Sigmoid colon (tissue), 7 donors: ENCODE data around the gene SLC12A3. TPM values are rescaled to one million over a fixed set of nuclear protein-coding genes. Genes with fewer than 3 reads are reported as not detected.

ENCODE experiments used
- DNase-seq: peaks from one replicate; pipeline ENCODE4 v3.0.0-alpha.2; 2019
- H3K27ac ChIP-seq, 4 donors: fragments of 200-600 bp; sonication (generic); one replicate each; pipeline ENCODE4 v1.5.1; 2016 to 2019; ENCODE audit warnings: mild to moderate bottlenecking in 1 of 4
- H3K27me3 ChIP-seq, 3 donors: fragments of 200-600 bp; sonication (generic); one replicate each; pipeline ENCODE4 v1.5.1; 2019; ENCODE audit warnings: mild to moderate bottlenecking in 1 of 3
- H3K36me3 ChIP-seq, 4 donors: fragments of 200-600 bp; sonication (generic); one replicate each; pipeline ENCODE4 v1.5.1; 2016 to 2019
- H3K4me1 ChIP-seq, 4 donors: fragments of 200-600 bp; sonication (generic); one replicate each; pipeline ENCODE4 v1.5.1; 2017 to 2019
- H3K4me3 ChIP-seq, 4 donors: fragments of 200-600 bp; sonication (generic); one replicate each; pipeline ENCODE4 v1.5.1; 2017 to 2019; ENCODE audit warnings: mild to moderate bottlenecking in 2 of 4, moderate library complexity in 1 of 4
- H3K9me3 ChIP-seq, 4 donors: fragments of 200-600 bp in 3 of 4; sonication (generic) in 3 of 4; one replicate each; pipeline versions ENCODE4 v1.5.1 to v1.6.1; 2013 to 2019
- CTCF ChIP-seq, 4 experiments: fragments of 450-650 bp in 3 of 4; fragments of 200-600 bp in 1 of 4; IDR thresholded peaks; one replicate each; pipeline ENCODE4 v1.5.1; 2016 to 2019; ENCODE audit warnings: antibody characterized with exemption in 4 of 4, mild to moderate bottlenecking in 3 of 4, moderate library complexity in 2 of 4
- EP300 ChIP-seq, 4 donors: sonication (generic); formaldehyde crosslinking; IDR thresholded peaks; one replicate each; pipeline ENCODE4 v1.6.1; 2017; ENCODE audit warnings: antibody characterized with exemption in 4 of 4
- POLR2A ChIP-seq, 2 donors: fragments of 450-650 bp; IDR thresholded peaks; one replicate each; pipeline ENCODE4 v1.6.1; 2016; ENCODE audit warnings: antibody characterized with exemption in 2 of 2, mild to moderate bottlenecking in 2 of 2, moderate library complexity in 2 of 2
- POLR2AphosphoS5 ChIP-seq, 4 donors: sonication (generic); formaldehyde crosslinking; IDR thresholded peaks; one replicate each; pipeline ENCODE4 v1.6.1; 2017; ENCODE audit warnings: antibody characterized with exemption in 4 of 4
- WGBS, 2 donors: extraction: QIAGEN DNeasy Blood & Tissue Kit; methylation state at CpG; one replicate each; pipeline ENCODE4 v1.1.7; 2013; 5-methylcytosine and 5-hydroxymethylcytosine counted together
- intact Hi-C: fragments of 100-400 bp; cut with DNase I; formaldehyde crosslinking; loops from one replicate; pipeline ENCODE4 v1.15.1; 2023
- polyA plus RNA-seq, 3 donors: library from polyadenylated mRNA; stranded (reverse); fragments of 200-250 nt; gene quantifications; one replicate each; pipeline ENCODE4 v1.2.3, GENCODE V29; 2013
- total RNA-seq, 4 donors: library from RNA; depleted of rRNA; stranded (reverse); fragments of >200 nt; gene quantifications; one replicate each; pipeline ENCODE4 v1.1.0, GENCODE V29; 2016
- donor health status: healthy with polysubstance abuse.
- donor health status: Bipolar disorder and iron deficiency.
- donor health status: healthy.

SLC12A3 gene
- total and polyA plus RNA-seq, 7 donors = 0.16 TPM; not detected in 6

DNA sequence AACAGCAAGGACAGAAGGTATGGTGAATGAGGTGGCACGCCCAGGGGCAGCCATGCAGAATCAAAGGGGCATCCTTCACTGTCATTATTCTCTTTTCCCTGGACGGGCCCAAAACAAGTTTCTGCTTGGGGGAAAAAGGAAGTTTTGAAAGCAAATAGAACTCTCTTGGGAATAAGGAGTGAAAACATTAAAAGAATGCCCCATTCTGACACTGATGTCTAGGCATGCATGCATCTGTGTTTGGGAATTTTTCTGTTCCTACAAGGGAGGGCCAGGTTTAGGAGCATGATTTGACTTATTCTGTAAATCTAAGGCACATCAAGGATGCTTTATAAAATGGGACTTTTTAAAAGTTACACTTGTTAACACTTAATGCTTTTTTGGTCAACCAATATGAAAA is 34.3 kb upstream of the SLC12A3 start:
- Histone ChIP-seq H3K27ac (no peak overlapping the region), H3K4me3 (no peak overlapping the region), H3K9me3 (no peaks in the 10 kb centered on the region), H3K36me3 (peaks cover 0 to 50% (median 23%) of the 10 kb centered on the region in 4 donors), H3K4me1 (no peaks in the 10 kb centered on the region), H3K27me3 (no peaks in the 10 kb centered on the region)
- intact Hi-C loops = no loop called here
- no peak for TF ChIP-seq EP300 (IDR thresholded peaks at IDR 0.05)
- no peak for TF ChIP-seq POLR2AphosphoS5 (IDR thresholded peaks at IDR 0.05)
- no peak for TF ChIP-seq POLR2A (IDR thresholded peaks at IDR 0.05)
- no peak for TF ChIP-seq CTCF (IDR thresholded peaks at IDR 0.05)
- DNase-seq = no peak
- 48 to 65% methylated on average over 2 of the region's 2 CpGs for WGBS, 2 donors

DNA sequence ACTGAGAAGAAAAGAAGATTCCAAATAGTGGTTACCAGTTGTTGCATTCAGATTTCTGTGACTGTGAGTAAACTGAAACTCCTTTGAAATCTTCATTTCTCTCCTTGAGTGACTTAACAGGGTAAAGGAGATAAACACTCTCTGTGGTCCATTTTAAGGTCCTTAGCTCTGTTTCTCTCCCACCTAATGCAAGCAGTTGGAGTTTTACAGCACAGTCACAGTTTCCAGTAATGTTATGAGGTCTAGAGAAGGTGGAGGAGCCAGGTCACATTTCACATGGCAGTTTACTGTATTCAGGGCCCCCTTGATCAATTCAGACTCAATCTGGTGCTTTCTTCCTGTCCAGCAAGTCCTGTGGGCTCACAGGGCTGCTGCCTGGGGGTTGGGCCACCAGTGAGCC is 32.2 kb upstream of the SLC12A3 start:
- TF ChIP-seq EP300 (IDR thresholded peaks at IDR 0.05) (no peak), POLR2A (IDR thresholded peaks at IDR 0.05) (no peak), CTCF (IDR thresholded peaks at IDR 0.05) (no peak), POLR2AphosphoS5 (IDR thresholded peaks at IDR 0.05) (no peak)
- Histone ChIP-seq H3K9me3 (no peaks in the 10 kb centered on the region), H3K27ac (no peak overlapping the region), H3K27me3 (no peaks in the 10 kb centered on the region), H3K36me3 (peaks cover 0 to 64% (median 26%) of the 10 kb centered on the region in 4 donors), H3K4me3 (no peak overlapping the region), H3K4me1 (no peaks in the 10 kb centered on the region)
- intact Hi-C loops = no loop called here
- DNase-seq = no peak

- intact Hi-C loops = no loop called here
- no peaks in the 10 kb centered on the region for H3K27me3 ChIP-seq
- no peak overlapping the region for H3K4me3 ChIP-seq
- no peak overlapping the region for H3K27ac ChIP-seq
- TF ChIP-seq POLR2A (IDR thresholded peaks at IDR 0.05) (no peak), CTCF (IDR thresholded peaks at IDR 0.05) (no peak), POLR2AphosphoS5 (IDR thresholded peaks at IDR 0.05) (no peak), EP300 (IDR thresholded peaks at IDR 0.05) (no peak)
- peaks cover 0 to 71% (median 27%) of the 10 kb centered on the region in 4 donors for H3K36me3 ChIP-seq
- H3K9me3 ChIP-seq = no peaks in the 10 kb centered on the region
- DNase-seq = no peak
- no peaks in the 10 kb centered on the region for H3K4me1 ChIP-seq
- WGBS, 2 donors = 86 to 95% methylated on average over 9 of the region's 9 CpGs
Observed at GRCh38 chr16:56833243-56833970, 31.6 kb upstream of the SLC12A3 start.

GRCh38 chr16:56835320-56835719 is 29.7 kb upstream of the SLC12A3 start:
- Histone ChIP-seq H3K36me3 (peaks cover 0 to 87% (median 27%) of the 10 kb centered on the region in 4 donors), H3K4me1 (no peaks in the 10 kb centered on the region), H3K4me3 (no peak overlapping the region), H3K27me3 (no peaks in the 10 kb centered on the region), H3K9me3 (no peaks in the 10 kb centered on the region), H3K27ac (no peak overlapping the region)
- no peak for DNase-seq
- no peak for TF ChIP-seq POLR2A (IDR thresholded peaks at IDR 0.05)
- no peak for TF ChIP-seq EP300 (IDR thresholded peaks at IDR 0.05)
- TF ChIP-seq POLR2AphosphoS5 (IDR thresholded peaks at IDR 0.05) = no peak
- intact Hi-C loops = no loop called here
- WGBS, 2 donors = 90 to 93% methylated on average over 2 of the region's 2 CpGs

GRCh38 chr16:56836410-56837230 is 28.4 kb upstream of the SLC12A3 start:
- intact Hi-C loops = no loop called here
- H3K27me3 ChIP-seq = no peaks in the 10 kb centered on the region
- H3K9me3 ChIP-seq = no peaks in the 10 kb centered on the region
- TF ChIP-seq EP300 (IDR thresholded peaks at IDR 0.05) (no peak), CTCF (IDR thresholded peaks at IDR 0.05) (no peak), POLR2A (IDR thresholded peaks at IDR 0.05) (no peak), POLR2AphosphoS5 (IDR thresholded peaks at IDR 0.05) (no peak)
- H3K4me3 ChIP-seq = no peak overlapping the region
- H3K36me3 ChIP-seq = peaks cover 0 to 91% (median 24%) of the 10 kb centered on the region in 4 donors
- H3K27ac ChIP-seq = no peak overlapping the region
- peaks cover 0 to 3% (median 0%) of the 10 kb centered on the region in 4 donors for H3K4me1 ChIP-seq
- WGBS, 2 donors = 80 to 85% methylated on average over 5 of the region's 5 CpGs
- DNase-seq = no peak
